Cerebellar nuclear complex (tissue), 1 donor: ENCODE measurements around the gene PSMD14.

Experiments
- DNase-seq, 2 experiments: peaks; one replicate each; lab custom pipeline; 2025; lab: John Stamatoyannopoulos, UW

The PSMD14 gene

DNA sequence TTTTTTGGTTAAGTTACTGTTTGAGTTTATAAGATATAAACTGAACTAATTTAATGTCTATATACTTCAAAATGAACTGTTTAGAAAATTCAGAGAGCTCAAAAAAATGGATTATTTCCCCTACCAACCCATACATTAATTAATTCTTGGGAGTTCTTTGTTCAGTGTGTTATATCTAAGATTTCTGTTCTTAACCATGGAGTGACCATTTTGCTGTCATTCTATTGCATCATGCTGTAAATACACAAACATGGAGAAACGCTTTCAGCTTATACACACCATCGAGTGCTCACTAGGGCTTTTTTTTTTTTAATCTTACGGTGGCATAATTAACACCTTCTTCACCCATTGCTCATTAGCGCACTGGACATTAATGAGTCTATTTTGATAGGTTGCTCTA is 74.5 kb downstream of the PSMD14 start:
- DNase-seq, result no peak

DNA sequence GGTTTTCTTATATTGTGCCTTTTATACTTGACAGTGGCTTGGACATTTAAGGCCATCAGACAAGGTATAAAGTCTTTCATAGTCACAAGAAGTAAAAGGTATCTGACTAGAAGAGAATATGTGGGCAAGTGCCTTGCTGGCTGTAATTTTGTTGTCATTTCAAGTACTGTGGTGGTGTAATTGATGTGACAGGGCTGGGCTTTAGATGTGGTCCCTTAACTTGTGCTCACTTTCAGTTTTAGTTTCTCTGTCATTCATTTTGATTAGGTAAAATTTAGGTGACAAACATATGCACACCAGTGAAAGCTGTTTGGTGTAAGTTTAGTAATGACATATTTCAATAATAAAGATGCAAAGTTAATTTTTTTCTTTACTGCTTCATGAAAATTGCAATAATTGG is 76.6 kb downstream of the PSMD14 start:
- no peak for DNase-seq

DNA sequence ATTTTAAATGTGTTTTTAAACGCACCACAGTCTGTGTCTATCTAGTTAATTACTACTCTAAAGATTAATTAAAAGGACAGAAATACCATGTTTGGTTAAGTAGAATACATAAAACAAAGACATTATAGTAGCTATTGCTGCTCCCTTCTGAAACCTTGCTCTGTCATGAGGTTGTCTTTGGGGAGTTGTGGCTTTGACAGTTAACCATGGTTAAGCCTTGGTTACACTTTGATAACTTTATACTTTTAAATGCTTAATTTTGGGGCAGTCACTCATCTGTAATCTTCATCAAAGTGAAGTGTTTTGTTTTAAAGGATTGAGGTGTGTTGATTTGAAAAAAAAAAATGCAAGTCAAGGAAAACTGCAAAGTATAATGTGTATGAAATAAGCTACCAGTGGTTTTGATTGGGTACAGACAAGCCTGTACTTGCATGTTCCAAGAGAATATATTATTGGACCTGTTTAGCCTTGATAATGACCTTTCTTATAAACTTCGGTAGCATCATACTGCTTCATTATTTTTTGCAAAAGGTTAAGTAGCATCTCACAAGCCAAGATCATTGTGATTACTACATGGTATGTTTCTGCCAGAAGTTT is 78.1 kb downstream of the PSMD14 start:
- DNase-seq, result no peak

DNA sequence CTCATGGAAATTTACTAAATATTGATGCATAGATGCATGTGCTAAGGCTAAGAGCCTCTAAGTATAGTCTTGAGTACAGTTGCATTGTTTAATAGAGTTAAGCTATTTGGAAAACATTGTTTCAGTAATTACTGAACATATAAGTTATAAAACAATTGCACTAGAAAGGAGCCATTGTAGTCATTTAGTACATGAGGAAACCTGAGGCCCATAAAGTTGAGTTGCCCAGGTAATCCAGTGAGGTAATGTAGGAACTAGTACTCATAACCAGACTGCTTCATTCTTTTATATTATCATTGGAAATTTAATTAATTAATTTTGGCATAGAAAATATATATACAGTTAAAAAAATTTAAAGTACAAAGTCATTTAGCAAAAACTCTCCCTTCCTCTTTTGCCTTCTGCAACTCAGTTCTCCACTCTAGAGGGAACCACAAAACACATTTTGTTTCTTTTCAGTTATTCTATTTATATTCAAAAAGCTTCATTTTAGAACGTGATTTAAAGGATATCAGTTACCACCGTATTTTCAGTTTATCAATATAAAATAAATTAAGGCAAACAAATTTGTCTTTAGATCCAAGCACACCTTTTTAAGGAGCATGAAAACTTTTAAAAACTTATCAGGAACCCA is 80.0 kb downstream of the PSMD14 start:
- no peak for DNase-seq

DNA sequence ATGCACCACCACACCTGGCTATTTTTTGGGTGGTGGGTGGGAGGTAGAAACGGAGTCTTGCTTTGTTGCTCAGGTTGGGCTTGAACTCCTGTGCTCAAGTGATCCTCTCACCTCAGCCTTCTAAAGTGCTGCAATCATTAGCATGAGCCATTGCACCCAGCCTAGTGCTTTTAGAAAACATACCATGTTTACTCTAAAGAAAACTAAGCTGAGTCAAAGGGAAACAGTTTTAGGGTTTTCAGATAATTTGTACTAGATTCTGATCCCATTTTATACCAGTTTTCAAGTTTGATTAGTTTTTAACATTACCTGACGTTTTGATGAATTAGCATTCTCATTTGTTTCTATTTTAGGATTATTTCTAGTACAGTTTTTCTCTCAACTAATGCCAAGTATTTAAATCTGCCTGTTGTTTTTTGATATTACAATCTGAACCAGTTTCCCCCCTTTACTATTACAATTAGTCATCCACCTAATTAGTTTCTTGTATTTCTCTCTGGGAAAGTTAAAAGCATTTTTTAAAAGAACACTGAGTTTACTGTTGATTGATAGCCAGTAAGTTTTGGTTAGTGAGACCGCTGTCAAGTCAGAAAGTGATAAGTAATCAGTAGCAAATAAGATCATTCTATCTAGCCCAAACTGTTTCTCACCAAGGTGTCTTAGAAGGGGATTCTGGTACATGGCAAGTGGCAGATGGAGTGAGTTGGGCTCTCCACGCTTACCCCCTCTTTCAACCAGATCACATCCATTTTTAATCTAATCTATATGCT is 83.7 kb downstream of the PSMD14 start:
- no peak for DNase-seq

DNA sequence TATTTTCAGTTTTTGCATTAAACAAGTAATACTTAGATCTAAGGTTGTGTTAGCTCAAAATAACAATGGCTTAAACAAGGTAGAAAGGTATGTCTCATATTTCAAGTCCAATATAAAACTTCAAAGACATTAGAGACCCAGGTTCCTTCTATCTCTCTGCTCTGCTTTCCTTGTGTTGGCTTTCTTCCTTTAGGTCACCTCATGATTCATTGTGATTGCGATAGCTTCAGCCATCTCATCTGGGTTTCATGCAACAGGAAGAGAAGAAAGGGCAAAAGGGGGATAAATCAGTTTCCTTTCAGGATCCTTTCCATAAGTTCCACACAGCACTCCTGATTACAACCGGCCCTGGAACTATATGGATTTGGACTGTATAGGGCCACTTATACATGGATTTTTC is 91.9 kb downstream of the PSMD14 start:
- no peak for DNase-seq

- DNase-seq, result no peak
Observed at GRCh38 chr2:161402297-161402696, 94.1 kb downstream of the PSMD14 start.

DNA sequence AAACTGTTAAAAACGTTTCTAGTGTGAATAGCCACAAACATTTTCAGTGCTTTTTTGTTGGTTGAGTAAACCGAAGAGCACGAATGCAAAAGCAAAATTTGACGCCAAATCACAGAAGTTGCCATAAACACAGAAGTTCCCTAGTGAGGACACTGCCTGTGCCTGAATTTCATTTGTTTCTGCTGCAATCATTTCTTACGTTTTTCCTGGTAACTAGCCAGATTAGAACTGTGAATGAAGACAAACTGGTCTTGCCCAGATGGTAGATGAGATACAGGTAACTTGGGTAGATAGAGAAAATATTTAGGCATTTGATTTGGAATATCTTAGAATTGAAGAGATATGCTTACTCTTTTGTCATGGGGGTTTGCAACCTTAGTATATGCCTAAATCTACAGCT is 98.1 kb downstream of the PSMD14 start:
- no peak for DNase-seq

- DNase-seq, result no peak
Observed at GRCh38 chr2:161407597-161407996, 99.4 kb downstream of the PSMD14 start.

- DNase-seq, result no peak
Observed at GRCh38 chr2:161409308-161409907, 101.2 kb downstream of the PSMD14 start.

DNA sequence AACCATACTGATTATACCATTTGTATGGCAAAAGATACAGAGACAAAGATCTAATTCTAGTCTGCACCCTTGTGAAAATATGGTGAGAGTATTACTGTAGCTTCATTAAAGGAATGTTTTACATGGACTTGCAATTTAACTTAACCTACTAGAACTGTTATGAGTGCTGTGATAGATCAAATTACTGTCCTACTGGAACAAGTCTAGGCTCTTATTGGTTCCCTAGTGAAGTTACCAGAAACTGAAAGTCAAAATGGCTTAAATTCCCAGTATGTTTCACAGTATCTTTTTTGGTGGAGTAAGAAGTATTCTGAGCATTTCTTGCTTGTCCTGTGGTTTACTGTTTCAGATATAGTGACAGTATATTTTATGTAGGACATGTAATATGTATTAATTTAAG is 104.1 kb downstream of the PSMD14 start:
- DNase-seq, result no peak

GRCh38 chr2:161414042-161415033 is 106.1 kb downstream of the PSMD14 start:
- no peak for DNase-seq

DNA sequence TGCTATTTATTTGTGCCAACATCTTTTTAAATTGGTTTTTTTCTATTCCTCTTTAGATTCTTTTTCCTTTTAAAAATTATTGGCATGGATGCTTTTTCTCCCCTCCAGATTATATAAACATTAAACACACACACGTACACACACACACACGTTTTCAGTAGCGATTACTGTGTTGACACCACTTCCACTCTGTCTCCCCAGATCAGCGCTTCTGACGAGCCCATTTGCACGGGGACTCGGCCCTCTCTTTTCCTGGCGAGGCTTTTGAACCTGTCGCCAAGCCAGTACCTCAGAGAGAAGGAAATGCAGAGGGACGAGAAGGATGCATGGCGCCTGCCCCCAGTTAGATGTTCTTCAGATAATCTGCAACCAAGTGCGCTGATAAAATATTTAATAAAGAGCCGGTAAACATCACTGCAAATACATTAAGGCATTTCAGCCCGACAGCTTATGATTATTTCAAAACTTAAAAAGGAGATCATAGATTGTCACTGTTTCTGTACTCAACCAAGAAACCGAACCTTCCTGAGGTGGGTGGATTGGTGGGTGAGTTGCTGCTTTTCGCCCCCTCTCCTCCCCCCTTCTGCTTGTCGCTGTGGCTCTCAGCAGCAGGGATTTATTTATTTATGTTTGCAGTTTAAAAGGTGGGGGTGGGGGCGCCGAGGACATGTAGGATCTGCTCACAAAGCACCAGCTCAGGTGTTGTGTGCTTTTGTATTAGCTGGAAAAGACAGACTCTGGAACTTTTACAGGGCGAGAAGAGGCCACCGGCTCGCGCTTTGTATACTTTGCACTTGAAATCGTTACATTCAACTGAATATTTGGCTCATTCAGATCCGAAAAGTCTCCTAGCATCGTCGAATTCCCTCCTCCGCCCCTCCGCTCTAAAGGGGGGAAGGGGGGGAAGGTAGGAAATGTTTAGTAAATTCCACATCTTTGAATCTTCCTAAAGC is 107.1 kb downstream of the PSMD14 start:
- no peak for DNase-seq

DNA sequence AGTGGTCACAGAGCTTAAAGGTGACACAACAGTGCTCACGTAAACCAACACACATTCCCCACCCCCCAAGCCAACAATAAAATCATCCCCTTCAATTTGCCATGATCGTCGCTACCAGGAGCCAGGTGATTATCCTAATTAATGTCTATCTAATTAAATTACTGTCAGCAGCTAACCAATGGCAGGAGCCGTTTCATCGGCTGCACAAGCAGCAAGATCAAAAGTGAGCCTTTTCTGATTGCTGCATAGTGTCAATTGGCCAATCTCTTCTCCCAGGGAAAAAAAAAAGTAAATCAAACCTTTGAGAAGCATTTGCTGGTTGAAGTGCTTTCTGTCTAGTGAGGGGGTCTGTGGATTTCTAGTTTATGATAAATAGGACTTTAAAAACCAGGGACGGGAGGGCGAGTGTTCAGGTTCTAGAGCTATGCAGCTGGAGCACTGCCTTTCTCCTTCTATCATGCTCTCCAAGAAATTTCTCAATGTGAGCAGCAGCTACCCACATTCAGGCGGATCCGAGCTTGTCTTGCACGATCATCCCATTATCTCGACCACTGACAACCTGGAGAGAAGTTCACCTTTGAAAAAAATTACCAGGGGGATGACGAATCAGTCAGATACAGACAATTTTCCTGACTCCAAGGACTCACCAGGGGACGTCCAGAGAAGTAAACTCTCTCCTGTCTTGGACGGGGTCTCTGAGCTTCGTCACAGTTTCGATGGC is 107.9 kb downstream of the PSMD14 start, which contains the start of gene TBR1:
Gene TBR1, plus strand, starts transcription at position 311 of the 721 bp plus-strand sequence. Its CDS starts 114 bp downstream, at position 425.
- no peak for DNase-seq

- no peak for DNase-seq
Observed at GRCh38 chr2:161416708-161417437, 108.6 kb downstream of the PSMD14 start.

DNA sequence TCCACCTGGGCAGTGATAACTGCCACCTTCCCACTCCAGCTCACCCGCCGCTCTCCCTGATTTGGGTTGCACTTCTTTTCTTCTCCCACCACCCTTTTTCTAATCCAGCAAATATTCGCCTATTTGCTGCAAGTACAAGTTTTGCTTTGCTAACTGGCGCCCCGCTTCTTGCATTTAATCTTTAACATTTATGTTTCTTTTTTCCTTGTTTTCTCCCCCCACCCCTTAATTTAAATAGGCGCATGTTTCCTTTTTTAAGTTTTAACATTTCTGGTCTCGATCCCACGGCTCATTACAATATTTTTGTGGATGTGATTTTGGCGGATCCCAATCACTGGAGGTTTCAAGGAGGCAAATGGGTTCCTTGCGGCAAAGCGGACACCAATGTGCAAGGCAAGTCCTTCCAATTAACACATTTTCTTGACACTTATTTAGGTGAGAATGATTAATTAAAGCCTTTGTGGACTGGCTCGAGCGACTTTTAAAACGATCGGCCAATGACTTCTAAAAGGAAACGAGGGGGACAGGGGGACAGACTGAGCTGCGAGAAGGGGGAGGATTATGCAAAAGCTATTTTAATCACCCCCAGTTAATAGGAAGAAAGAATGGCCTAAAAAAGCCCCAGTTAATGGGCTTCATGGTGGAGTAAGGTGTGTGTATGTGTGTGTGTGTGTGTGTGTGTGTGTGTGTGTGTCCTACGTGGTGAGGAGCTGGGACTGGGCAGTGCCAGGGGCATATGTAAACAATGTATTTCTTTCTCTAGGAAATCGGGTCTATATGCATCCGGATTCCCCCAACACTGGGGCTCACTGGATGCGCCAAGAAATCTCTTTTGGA is 109.4 kb downstream of the PSMD14 start:
- no peak for DNase-seq

DNA sequence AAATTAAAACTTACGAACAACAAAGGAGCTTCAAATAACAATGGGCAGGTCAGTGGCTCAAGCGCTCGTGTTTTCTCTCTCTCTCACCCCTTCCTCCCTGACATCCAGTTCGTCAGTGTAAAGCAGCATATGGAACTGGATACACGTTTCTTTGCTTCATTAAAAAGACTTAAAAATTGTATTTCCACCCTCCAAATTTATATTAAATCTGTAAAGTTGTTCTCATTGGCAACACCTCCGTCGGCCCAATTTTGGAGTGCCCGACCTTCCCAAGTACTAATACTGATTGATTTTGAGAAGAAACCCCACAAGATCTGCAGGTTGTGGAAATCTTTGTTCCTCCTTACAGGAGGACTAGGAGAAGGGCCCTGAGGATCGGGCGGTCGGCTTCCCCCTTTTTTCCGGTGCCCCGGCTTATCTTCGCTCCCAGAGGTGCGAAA is 110.1 kb downstream of the PSMD14 start:
- DNase-seq, result no peak
